Activated CD4-positive, alpha-beta T cell treated with anti-CD3 and anti-CD28 coated beads, Interleukin-2, amount 50 U/mL, for 16 hours (primary cell): ENCODE results near the gene PLEKHB1.
A peak's percentile ranks its signal among the peaks of the same experiment; 100 is the strongest.

Experiments used
- DNase-seq: peaks from one replicate; pipeline ENCODE4 v3.0.0-alpha.2; 2020

The PLEKHB1 gene, protein sequence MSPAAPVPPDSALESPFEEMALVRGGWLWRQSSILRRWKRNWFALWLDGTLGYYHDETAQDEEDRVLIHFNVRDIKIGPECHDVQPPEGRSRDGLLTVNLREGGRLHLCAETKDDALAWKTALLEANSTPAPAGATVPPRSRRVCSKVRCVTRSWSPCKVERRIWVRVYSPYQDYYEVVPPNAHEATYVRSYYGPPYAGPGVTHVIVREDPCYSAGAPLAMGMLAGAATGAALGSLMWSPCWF

DNA sequence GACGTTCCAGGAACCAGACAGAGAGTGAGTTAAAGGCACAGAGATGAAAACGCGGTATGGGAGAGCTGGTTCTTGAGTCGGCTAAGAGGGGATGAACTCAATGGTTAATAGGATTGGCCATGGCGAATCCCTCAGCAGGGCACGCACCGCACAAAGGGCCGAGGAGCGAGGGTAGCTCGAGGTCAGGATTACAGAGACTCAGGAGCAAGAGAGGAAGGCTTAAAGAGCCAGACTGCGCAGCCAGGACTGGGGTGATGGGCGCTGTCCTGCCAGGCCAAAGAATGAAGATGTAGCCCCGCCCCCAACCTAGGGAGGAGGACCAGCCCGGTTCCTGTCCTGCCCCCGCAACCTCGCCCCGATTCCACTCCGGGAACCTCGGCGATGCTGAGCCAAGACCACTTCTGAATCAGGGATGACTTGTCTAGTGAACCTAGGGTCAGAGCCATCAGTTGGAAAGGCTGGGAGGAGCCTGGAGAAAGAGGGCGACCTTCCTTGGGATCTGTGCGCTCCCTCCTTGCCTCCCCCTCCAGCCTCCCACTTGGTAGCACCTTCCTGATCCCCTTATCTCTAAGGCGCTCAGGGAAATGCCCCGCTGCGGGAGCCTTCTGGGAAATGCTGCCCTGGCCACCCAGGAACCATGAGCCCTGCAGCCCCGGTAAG is at the start of gene PLEKHB1:
TSS of gene PLEKHB1 (plus strand) at position 610 of the 660 bp plus-strand sequence. CDS start at position 638, 28 bp downstream.
- DNase-seq: no peak

DNA sequence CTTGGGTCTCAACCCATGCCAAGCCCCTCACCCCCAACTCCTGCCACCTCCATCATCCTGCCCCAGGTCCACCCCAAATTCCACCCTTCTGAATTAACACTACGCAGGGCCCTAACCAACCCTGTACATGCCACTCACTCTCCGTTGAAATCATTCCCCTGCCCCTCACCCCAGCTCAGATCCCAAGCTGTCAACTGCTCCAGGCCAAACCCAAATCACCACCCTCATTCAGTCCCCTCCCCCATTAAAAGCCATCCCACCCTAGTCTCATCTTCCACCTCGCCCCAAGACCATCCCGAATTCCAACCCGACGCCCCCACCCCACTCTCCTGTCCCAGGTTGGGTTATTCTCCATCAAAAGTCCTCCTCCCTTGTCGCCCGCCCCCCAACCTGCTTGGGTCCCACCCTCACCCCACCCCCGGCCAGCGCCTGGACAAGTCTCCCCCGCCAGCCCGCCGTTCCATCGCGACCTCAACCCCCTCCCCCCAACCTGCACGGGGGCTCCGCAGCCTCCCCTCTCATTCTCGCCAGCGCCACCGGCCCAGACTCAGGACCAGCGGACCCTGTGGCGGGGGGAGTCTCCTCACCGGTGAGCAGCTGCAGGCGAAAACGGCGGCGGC is 48.9 kb upstream of the PLEKHB1 start:
- DNase-seq: no peak

DNA sequence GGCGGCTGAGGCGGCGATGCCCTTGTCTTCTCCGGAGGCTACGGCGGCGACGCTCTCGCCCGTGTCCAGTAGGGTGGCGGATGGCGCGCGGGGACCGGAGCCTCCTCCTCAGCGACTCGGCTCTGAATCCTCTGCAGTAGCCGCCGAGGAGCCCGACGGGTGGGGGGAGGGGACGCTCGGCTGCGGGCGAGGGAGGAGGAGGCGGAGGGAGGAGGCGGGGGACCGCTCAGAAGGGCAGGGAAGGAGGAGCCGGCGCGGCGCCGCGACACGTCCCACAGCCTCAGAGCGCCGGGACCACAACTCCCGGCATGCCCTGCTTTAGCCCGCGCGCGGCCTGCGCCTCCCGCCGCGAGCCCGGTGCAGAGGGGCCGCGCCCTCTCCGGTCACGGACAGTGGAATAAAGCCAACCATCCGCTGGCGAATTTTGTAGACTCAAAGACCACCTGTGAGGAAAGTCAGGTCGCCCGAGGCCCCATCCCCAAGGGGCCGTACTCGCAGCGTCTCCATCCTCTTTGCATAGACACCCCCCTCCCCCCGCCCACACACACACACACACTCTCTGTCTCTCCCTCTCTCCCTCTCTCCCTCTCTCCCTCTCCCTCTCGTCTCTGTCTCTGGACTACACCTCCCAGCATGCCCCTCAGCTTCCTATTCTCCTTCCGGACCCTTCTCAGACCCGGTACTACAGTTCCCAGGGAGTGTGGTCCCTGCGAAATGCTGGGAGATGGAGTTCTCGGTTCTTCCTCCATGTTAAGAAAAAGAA is 48.2 kb upstream of the PLEKHB1 start, which contains the start of gene FAM168A:
TSS of gene FAM168A (minus strand) at position 157 of the 763 bp plus-strand sequence. CDS start 129,638 bp downstream, outside the sequence.
- DNase-seq: peak; percentile 96

DNA sequence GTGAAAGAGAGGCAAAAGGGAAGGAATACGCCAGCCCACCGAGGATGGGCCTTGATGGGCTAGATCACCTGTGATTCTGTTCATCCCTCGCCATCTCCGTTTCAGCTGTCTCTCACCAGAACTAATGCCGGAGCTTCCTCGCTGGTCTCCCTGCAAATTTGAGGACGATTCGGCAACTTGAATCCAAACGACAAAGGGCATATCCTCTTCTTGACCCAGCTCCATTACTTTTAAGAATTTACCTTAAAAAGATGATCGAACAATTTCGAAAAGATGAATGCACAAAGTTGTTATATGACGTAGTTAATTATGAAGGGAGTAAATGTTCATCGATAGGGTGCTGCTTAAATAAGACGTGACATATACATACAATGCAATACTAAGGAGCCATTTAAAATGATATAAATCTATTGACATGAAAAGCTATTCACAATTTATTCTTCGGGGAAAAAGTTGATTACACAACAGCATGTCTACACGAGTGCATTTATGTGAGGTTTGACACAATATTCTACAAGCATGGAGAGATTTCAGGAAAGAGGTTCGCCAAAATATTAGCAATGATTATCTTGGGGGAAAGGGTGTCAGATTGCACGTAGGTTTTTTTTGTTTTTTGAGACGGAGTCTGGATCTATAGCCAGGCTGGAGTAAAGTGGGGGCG is 47.5 kb upstream of the PLEKHB1 start:
- no peak for DNase-seq

DNA sequence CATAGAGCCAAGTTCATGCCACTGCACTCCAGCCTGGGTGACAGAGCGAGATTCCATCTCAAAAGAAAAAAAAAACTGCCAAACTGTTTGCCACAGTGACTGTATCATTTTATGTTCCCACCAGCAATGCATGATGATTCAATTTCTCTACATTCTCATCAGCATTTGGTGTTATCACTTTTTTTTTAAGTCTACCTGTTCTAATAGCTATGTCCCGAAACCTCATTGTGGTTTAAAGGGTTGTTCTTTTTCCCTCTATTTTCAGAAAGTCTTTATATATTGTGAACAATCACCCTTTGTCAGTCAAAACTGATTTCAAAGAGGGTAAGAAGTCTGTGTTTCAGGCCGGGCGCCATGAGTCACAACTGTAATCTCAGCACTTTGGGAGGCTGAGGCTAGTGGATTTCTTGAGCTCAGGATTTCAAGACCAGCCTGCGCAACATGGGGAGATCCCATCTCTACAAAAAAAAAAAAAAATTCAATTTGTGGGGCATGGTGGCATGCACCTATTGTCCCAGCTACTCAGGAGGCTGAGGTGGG is 33.7 kb upstream of the PLEKHB1 start:
- DNase-seq: no peak

DNA sequence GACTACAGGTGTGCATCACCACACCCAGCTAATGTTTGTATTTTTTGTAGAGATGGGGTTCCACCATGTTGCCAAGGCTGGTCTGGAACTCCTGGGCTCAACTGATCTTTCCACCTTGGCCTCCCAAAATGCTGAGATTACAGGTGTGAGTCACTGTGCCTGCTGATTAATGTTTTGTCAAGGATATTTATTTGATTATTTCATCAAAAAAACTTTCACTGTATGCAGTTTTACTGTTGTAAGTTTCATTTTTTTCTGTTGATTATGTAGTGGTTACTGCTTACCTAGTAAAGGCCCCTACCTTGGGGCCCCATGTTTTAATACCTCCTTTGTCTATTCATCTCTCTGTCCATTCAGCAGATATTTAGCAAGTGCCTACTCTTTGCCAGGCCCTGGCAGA is 31.8 kb upstream of the PLEKHB1 start:
- no peak for DNase-seq

DNA sequence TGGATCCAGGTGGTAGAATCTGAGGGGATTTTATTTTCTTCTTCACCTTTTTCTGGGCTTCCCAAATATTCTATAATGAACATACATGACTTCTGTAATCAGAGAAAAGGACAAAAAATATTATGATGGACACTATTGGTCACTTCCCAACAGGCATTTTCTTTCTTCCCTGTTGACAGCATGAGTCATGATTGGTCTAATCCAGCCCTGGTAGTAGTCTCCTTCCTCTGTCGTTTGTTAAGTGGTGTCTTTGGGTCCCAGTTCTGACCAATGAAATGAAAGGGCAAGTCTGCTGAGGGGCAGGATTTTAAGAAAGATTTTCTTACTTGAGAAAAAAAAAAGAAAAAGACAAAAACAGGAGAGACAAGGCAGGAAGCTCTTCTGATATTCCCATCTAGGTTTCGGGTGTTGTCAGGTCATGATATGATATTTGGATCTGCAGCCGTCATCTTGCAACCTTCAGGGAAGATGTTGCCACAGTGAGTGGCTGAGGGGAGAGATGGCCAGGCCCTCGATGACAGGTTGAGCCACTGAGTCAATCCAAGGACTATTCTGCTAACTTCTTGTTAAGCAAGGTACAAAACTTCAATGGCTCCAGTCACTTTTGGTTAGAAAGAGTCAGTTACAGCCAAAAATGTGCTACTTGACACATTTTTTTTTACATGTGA is 23.3 kb upstream of the PLEKHB1 start:
- DNase-seq: no peak

DNA sequence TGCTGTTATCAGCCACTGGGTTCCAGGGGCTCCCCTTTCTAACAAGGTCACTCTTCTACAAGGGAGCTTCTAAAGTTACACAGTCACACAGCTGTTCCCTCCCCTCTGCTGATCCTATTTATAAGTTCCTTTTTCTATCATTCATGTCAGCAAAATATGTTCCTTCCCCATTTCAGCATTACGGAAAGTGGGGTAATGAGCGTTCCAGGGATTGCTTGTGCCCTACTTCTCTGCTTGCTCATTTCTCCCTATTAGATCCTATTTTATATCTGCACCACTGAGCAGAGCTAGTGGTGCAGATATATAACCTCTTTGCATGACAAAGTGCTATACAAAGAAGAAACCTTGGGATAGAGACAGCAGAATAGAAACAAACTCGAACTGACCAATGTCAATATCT is 22.7 kb upstream of the PLEKHB1 start:
- no peak for DNase-seq

DNA sequence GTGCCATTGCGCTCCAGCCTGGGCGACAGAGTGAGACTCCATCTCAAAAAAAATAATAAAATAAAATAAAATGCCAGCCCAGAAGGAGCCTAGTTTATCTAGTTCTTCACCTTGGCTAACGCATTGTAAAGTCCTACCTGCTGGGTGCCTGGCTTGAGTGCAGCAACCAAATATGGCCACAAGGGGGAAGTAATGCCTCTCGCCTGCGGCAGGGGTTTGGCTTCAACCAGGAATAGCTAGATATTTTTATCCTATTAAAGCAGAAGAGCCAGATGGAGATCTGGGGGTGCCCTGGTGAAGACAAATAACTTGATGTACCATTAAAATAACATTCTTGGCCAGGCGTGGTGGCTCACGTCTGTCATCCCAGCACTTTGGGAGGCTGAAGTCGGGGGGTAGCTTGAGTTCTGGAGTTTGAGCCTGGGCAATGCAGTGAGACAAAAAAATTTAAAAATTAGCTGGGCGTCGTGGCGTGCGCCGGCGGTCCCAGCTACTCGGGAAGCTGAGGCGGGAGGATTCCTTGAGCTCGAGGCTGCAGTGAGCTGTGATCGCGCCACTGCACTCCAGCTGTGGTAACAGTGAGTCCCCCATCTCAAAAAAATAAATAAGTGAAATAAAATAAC is 20.6 kb upstream of the PLEKHB1 start:
- DNase-seq: peak; percentile 62

DNA sequence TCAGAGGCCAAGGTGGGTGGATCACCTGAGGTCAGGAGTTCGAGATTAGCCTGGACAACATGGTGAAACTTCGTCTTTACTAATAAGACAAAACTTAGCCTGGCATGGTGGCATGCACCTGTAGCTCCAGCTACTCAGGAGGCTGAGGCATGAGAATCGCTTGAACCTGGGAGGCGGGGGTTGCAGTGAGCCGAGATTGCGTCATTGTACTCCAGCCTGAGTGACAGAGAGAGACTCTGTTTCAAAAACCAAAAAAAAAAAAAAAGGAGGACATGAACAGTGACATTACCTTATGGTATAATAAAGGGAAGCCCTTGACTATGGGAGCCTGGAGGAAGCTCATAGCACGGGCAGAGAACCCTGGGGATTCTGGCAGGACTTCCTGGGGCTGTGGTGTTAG is 16.5 kb upstream of the PLEKHB1 start:
- no peak for DNase-seq

DNA sequence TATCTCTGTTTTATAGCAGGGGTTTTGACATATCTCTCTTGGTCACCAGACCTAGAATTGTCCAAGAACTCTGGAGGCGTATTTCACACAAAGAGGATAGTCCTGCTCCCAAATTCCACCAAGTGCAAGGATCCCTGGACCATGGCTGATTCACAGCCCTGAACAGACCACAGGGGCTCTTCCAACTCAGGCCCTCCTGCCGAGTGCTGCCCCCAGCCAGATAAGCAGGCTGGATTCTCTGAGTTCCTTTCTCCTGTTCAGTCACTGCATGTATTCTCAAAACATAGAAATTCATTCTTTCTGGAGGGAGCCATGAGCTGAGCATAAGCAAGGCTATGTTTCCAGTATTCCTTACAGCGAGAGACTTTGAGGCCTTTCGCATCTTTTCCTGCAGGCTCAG is 13.4 kb upstream of the PLEKHB1 start:
- no peak for DNase-seq

DNA sequence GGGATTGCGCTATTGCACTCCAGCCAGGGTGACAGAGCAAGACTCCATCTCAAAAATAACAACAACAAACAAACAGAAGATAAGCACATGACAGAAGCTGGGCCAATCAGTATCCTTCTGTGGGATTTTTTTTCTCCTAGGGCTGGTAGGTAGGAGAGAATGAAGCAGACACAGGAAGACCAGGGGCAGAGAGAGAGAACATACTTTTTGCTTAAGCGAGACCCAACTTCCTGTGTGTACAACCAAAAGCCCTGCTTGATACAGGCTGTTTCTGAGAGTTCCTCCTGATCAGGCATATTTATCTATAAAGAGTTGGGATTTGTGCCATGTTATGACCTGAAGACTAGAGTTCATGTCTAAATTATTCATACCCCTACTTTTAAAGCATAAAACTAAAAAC is 12.4 kb upstream of the PLEKHB1 start:
- no peak for DNase-seq

DNA sequence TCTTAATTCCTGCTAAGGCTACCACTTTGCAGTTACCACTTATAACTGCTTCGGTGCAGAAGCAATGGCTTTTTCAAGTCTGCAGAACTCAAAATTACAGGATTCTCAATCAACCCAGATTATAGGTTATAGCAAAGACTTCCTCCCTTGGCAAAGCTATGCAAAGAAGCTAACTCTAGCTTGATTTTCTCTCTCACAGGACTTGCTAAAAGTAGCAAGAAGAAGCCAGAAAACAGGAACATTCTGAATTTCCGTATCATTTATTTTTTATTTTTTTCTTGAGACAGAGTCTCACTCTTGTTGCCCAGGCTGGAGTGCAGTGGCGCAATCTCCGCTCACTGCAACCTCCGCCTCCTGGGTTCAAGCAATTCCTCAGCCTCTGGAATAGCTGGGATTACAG is 10.7 kb upstream of the PLEKHB1 start:
- DNase-seq: no peak

DNA sequence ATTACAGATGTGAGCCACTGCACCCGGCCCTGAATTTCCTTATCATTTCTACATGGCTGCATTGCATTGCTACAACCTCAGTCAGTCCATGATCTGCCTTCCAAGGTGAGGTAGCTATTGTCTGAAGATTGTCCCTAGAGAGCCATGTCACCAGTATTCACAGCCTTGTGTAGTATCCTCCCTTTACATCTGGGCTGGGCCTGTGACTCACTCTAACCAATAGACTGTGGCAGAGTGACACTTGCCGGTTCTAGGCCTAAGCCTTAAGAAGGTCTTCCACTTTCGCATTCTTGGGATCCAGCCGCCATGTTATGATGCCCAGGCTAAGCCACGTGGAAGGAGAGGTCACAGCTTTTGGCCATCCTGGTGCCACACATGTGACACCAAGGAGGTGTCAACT is 10.1 kb upstream of the PLEKHB1 start:
- no peak for DNase-seq

DNA sequence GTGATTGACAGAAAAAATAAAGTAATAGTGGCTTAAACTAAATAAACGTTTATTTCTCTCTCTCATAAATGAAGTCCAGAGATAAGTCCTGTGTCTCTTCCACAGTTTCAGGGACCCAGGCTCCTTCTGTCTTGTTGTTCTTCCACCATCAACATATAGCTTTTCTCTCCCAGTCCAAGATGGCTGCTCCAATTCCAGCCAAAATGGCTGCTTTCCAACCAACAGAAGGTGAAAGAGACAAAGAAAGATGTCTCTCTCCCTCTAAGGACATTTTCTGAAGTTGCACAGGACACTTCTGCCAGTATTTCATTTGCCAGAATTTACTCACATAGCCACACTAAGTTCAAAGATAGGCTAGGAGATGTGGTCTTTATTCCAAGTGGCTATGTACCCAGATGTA is 9.4 kb upstream of the PLEKHB1 start:
- no peak for DNase-seq

DNA sequence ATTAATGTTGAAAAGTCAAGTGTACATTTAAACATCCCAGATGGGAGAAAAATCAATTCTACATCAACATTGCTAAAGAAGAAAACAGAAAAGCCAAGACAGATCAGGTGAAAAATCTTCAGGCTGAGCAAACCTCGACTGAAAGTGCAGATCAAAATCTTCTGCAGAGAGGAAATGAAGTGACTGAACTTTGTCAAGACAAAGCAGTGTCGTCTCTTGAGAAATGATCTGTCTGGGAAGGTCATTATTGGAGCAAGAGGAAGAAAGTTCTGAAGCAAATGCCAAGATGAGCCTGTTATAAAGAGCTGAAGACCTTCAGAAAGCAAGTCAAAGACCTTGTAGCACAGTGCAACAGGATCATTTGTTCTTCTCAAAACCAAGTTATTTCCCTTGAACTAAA is 5.8 kb upstream of the PLEKHB1 start:
- DNase-seq: no peak

DNA sequence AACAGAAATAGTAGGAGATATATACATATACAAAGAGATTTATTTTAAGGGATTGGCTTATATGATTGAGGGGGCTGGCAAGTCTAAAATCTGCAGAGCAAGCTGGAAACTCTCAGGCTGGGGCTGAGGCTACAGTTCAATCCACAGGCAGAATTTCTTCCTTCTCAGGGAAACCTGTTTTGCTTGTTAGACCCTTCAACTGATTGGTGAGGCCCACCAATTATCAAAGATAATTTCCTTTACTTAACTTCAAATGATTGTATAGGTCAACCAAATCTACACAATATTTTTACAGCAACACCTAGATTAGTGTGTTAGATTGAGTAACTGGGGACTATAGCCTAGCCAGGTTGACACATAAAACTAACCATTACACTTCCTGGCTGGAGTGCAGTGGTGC is 4.7 kb upstream of the PLEKHB1 start:
- DNase-seq: no peak

DNA sequence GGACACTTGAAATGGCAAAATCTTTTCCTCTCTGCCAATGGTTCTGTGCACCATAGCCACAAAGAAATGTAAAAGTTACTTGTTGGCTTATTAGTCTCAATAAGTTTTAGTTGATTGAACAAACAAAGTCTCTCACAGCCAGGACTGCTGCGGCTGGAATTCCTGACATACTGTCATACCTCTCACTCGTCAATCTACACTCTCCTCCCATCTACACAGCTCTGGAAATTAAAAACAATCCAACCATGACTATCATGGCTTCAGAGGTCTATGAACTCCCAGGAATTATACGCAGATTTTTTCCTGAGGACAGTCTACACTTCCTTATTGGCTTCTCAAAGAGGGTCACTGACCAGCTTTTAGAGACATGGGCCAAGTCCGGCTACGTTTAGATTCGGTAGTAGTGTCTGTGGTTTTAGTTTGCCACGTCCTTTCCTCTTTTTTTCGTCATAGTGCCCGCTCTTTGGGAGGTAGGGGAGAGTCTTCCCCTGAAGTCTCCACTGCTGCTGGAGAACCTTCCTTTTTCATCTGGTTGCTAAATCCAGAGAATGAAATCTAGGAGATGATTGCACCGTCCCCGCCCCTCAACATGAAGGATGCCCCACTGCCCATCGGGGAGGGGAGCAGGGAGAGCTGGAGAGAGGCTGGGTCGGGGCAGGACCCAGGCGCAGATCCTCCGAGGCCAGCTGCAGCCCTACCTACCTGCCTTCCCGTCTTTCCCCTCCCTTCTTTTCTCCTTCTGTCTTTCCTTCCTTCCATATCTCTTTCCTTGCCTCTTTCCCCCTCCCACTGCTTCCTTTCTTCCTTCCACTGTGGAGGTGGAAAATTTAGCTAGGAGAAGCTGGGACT is 1.0 kb upstream of the PLEKHB1 start:
- no peak for DNase-seq

DNA sequence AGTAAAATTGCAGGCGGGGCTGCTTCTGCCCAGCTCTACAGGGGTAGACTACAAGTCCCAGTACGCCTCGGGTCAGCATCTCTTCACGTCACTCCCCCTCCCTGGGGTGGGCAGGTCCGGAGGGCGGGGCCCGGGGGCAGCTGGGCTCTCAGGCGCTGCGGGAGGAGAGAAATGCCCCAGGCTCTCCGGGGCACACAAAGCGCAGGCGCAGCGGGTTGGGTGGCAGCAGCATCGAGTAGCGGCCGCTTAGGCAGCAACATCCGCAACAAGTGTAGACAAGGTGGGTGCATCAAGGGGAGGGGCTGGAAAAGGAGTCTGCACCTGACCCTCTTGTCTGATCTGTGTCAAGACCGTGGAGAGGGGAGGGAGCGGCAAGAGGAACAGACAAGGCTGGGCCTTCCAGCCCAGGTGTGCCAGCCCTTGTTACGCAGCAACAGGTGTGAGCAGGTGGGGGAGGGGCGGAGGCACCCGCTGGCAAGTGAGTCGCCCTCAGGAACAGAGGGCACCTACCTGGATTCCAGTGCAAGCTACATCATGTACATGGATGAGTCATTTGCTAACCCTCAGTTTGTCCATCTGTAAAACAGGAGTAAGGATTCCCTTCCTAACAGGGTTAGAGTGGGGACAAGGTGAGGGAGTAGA is 1.2 kb downstream of the PLEKHB1 start:
- peak; percentile 89 for DNase-seq

DNA sequence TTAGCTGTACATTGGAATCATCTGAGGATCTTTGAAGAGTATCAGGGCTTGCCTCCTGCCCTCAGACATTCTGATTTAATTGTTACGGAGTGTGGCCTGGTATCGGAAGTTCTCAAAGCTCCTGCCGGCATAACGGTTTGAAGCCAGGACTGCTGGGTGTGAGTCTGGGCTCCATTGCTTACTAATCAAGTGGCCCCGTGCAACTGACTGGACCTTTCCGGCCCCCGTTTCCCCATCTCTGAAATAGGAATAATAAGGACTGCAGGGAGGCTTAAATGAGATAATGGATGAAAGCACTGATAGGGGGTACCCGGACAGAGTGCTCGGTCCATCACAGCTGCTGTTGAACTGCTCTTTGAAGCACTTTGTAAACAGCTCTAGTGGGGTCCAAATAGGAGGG is 1.7 kb downstream of the PLEKHB1 start:
- DNase-seq: no peak
